HG03571 (cell line): ENCODE data around the gene KAT7.

ENCODE experiments used
- ATAC-seq: cut with Tn5 transposase; IDR thresholded peaks from one replicate; pipeline ENCODE4 v1.9.1; 2021; ENCODE audit not compliant: unreplicated experiment

The KAT7 gene

DNA sequence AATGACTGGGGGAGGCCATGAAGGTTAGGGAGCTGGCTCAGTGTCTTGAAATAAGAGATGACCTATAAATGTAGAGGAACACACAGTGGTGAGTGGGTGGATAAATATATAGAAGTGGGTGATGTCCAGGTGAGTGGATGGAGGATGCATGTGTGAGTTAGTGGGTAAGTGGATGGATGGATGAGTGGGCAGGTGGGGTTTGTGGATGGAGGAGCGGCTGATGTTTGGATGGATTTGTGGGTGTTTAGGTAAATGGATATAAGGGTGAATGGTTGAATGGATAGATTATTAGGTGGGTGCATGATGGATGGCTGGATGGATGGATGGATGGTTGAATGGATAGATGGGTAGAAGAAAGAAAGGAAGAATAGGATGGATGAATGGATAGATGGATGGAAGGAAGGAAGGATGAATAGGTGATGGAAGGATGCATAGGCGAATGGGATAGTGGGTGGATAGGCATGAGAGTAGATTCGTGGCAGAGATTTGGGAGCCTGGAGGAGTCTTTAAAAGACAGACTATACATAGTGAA lies 78.5 kb downstream of the KAT7 start:
- ATAC-seq: no peak

DNA sequence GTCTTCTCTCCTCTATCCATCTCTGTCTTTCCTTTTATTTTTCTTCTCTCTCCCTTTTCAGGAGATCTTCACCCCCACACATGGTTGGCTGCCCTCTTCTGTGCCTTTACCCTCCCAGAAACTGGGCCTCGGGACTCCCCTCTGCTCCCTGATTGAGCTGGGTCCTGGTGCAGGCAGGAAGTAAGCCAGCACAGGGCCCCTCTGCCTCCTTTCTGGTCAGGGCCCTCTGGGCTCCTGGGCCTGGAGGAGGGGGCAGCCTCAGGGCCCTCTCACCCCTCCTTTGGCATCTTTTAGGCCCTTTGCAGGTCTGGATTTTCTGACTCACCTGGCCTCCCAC lies 80.5 kb downstream of the KAT7 start:
- no peak for ATAC-seq

DNA sequence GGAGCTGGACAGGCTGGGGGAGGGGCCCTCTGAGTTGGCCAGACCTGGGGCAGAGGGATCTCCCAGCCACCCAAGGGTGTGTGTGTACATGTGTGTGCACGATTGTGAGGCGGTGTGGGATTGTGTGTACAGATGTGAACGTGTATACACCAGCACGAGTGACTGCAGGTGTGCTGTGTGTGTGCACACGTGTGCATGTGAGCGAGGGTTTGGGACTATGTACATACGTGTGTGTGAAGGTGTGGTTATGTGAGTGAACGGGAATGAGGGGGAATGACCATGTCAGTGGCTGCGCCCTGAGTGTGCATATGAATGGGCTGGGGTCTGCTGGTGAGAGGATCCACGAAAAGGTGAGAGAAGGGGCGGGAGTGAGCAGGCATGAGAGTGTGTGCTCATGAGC lies 81.8 kb downstream of the KAT7 start:
- ATAC-seq: no peak

DNA sequence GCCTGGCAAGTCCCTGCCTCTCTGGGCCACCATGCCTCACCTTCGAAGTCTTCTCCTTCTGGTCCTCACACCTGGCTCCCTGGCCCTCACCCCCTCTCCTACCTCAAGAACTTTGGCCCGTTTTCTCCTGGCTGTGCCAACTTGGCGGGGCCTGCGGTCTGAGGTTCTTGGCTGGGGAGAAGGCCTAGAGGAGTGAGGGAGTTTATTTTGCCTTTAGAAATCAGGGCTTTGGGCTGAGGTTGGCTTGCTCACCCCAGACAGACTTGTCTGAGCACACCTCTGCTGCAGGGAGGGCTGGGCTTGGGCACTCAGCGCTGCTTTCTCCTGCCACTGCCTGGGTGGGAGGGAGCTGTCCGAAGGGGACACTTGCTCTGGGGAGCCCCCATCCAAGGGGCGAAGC lies 82.7 kb downstream of the KAT7 start:
- no peak for ATAC-seq

DNA sequence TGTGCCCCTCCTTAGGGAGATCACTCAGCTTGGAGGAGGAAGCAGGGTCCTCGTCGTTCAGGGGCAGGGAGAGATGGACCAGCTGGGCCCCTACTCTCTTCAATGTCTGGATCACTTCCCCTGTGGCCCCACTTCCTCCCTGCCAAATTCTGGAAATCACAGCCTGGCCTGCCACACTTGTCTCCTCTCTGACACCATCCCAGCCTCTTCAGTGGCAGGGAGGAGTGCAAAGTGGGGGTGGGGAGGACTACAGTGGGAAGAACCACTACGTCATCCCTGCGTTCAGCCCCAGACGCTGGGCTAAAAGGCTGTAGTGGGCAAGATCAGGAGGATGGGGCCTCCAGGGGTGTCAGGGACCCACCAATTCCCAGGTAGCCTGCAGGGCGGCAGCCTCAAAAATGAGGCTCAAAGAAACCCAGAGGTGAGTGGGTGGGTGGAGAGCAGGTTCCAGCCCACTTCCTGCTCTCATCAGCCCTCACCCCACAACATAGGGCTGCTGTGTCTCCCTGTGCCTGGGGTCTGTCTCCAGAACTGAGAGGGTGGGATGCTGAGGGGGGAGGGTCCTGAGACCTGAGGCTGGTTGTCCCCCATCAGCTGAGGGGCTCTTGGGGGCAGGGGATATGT lies 84.4 kb downstream of the KAT7 start:
- no peak for ATAC-seq

DNA sequence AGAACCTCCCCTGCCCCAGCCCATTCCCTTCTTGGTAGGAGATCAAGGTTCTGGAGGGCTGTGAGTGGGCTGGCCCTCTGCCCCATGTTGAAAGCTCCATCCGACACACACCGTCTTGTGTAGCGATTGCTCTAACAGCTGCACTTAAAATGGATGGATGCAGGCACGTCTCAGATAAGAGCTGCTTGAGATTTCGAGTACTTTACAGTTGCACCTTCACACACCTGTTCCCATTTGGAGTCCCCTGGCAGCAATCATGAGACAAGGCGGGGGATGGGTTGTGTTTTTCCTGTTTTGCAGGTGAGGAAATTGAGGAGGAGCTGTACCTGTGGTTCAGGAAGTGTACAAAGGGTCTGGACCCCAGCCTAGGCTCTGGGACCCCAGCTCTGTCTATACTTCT lies 85.0 kb downstream of the KAT7 start:
- ATAC-seq: no peak

DNA sequence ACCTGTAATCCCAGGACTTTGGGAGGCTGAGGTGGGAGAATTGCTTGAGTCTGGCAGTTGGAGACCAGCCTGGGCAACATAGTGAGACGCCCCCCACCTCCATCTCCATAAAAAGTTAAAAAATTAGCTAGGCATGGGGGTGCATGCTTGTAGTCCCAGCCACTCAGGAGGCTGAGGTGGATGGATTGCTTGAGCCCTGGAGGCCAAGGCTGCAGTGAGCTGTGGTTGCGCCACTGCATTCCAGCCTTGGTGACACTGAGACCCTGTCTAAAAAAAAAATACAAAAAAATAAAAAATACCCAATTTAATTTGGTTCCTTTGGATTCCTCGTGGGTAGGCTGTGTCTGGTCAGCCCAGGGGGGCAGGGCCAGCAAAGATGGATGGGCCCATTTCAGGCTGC lies 85.4 kb downstream of the KAT7 start:
- ATAC-seq: no peak

DNA sequence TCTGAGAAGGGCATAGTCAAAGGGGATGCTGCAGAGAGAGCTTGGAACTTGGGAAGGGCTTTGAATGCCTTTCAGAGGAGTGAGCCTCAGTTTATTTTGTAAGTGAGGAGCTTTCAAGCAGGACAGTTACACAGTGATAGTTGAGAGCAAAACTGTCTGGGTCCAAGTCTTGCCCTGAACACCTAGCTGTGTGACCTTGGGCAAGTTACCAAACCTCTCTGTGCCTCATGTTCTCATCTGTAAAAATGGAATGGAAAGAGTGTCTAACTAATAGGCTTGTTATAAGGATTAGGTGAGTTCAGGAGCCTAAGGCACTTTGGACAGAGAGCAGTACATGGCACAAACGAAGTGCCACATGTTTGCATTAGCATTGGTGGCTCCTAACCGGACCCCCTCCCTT lies 86.4 kb downstream of the KAT7 start:
- ATAC-seq: no peak

DNA sequence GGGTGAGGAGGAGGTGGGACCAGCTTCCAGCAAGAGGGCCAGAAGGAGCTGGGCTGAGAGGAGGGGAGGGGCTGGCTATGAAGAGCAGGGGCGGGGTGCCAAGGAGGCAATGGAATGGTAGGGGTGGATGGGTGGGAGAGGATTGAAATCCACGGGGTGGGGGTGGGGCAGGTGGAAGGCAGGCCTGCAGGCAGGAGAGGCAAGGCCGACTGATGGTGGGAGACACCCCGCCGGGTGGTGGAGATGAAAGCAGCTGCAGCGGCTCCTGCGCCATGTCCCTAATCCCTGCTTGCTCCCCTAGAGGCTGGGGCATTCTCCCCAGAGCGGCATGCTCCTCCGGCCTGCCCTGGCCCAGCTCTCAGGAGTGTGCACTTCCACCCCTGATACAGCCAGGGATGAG lies 87.2 kb downstream of the KAT7 start:
- ATAC-seq: no peak

DNA sequence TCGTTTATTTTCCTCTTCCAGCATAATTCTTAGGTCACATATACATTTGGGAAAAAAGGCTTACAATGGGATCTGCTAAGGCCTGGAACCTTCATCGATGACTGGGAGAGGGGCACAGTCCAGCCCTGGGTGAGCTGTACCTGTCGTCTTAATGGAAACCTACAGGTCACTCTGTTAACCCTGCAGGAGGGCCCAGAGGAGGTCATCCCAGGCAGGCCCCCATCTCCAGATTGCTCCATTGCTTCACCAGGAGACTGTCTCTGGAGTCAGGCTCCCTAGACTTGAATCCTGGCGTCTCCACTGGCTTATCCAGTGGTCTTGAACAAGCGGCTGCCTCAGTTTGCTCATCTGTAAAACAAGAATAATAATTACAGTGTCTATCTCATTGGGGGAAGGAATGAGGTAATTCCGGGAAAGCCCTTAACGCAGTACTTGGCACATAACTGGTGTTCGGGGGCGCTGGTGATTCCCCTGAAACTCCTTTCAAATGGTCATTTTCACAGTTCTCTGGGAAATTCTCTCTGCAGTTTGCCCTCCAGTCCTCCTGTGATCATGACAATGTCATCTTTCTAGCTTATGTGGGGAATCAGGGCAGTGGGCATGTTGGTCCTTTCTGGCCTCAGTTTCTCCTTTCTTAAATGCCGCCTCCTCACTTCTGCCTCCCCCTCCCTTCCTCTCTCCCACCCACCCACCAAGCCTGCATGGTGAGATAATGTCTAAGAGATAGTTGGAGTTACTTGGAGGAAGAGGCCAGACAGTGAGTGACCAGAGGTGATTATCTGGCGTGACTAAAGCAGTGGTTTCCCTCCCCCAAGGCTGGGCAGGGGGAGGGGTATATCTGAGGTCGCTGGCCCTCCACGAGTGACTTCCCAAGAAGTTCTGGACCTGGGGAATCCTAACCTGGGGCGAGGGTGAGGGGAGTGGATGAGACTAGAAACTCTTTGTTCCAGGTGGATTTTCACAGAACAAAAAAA lies 90.7 kb downstream of the KAT7 start:
- ATAC-seq: no peak

DNA sequence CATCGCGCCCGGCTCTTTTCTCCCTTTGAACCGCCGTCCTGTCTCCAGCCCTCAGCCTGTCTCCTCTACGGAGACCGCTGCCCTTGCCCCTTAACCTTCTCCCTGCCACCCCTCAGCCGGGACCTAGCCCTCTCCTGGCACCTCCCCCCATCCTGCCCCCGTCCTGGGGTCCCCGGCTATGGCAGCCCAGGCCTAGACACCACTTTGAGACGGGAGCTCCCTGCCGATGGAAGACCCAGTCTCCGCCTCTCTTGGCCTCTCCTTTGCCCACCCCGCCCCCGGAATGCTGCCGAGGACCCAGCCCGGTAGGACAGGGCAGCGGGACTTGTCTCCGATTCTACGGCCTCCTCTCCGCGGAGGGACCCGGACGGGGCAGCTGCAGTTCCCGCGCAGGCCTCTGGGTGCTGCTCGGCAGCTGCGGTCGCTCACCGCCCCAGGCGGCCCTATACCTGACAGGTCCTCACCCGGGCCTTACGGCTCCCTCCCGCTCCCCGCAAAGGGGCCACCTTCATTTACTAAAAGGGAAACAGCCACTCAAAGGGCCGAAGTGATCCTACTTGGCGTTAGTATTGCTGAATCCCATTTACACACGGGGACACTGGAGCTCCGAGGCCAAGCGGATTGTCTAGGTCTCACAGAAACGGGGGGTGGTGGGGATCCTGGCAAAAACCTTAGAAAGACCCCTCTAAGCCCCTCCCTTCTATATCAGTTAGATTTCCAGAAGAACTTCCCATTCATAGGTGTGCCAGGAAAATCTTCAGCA lies 92.0 kb downstream of the KAT7 start:
- no peak for ATAC-seq

DNA sequence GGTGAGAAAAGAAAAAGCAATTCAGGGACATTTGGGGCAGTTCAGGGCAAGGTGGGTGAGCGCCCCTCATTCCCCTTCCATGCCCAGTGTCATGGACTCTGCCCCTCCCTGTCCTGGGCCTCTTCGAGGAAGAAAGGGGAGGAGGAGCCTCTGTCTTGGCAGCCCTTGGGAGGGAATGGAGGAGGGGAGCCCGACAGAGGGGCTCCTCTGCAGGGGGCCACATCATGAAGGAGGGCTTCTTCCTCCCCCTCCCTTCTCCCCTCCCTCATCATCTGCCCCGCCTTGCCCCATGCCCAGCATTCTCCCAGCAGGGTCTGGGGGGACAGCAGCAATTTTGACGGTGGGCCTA lies 92.5 kb downstream of the KAT7 start:
- ATAC-seq: no peak

DNA sequence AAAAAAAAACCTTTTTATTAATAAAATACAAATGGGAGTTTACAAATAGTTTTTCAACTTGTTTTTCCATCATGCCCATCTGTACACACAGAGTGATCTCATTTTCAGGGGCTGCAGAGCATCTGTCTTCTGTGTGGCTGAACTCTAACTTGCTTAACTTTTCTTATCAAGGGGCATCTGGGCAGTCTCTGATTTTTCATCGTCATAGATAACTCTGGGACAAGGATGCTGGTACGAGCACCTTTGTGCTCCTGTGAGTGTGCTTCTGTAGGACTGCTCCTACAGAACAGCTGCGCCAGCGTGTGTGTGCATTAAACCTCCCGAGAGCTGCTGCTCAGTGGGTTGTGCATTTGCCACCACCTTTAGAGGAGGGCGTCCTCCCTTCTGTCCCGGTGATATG lies 94.0 kb downstream of the KAT7 start:
- no peak for ATAC-seq
